Tibial nerve (tissue), 4 donors: ENCODE measurements around the gene MAP1LC3B2.

Experiments
- EP300 ChIP-seq, 2 donors: sonication (generic); formaldehyde crosslinking; IDR thresholded peaks; one replicate each; pipeline ENCODE4 v1.6.1; 2017; ENCODE audit warnings: antibody characterized with exemption in 2 of 2, mild to moderate bottlenecking in 1 of 2
- POLR2A ChIP-seq, 2 donors: fragments of 450-650 bp; IDR thresholded peaks; one replicate each; pipeline ENCODE4 v1.6.1; 2017; ENCODE audit warnings: antibody characterized with exemption in 2 of 2, mild to moderate bottlenecking in 2 of 2, moderate library complexity in 2 of 2
- TF ChIP-seq, protein P1 (sequence below), 5 experiments: fragments of 200-600 bp in 3 of 5; fragments of 450-650 bp in 2 of 5; sonication (generic) in 3 of 5; IDR thresholded peaks; one replicate each; pipeline ENCODE4 v1.5.1; 2016 to 2019; ENCODE audit warnings: antibody characterized with exemption in 5 of 5, mild to moderate bottlenecking in 3 of 5, moderate library complexity in 2 of 5

DNA sequence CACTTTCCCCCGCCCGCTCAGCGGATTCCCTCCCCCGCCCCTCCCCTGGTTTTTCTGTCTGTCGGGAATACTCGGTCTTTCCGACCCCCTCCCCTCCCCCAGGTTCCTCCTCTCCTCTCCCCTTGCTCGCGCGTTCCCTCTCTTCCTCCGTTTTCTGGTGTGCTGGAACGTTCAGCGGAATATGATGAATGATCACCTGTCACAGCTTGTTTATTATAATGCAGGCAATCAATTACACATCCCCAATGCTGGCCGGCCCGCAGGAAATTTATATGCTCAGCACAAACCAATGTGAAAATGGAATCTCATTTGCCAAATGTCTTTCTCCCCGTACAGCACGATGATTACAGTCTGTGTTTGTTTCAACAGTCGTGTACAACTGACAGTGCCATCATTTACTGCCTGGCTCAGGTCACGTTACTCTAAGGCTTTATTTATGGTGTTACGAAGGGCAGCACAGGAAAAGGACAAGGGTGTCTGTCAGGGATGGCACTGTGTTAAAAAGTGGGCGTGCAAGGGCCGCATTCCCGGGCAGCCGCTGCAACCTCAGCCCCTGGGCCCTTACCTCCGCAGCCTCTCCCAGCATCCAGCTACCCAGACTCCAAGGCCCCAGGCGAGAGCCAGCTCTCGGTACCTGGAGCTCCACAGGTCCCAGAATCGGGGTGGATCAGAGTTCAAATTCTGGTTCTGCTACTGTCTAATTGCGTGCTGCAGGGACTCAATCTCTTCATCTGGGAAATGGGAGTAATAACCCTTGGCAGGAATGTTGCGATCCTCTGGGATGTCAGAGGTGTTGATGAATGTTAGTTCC is 24.7 kb upstream of the MAP1LC3B2 start:
- TF ChIP-seq, protein P1, sequence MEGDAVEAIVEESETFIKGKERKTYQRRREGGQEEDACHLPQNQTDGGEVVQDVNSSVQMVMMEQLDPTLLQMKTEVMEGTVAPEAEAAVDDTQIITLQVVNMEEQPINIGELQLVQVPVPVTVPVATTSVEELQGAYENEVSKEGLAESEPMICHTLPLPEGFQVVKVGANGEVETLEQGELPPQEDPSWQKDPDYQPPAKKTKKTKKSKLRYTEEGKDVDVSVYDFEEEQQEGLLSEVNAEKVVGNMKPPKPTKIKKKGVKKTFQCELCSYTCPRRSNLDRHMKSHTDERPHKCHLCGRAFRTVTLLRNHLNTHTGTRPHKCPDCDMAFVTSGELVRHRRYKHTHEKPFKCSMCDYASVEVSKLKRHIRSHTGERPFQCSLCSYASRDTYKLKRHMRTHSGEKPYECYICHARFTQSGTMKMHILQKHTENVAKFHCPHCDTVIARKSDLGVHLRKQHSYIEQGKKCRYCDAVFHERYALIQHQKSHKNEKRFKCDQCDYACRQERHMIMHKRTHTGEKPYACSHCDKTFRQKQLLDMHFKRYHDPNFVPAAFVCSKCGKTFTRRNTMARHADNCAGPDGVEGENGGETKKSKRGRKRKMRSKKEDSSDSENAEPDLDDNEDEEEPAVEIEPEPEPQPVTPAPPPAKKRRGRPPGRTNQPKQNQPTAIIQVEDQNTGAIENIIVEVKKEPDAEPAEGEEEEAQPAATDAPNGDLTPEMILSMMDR (IDR thresholded peaks at IDR 0.05), result no peak
- TF ChIP-seq EP300 (IDR thresholded peaks at IDR 0.05) (no peak), POLR2A (IDR thresholded peaks at IDR 0.05) (no peak)
